K562 (cell line): ENCODE measurements around the gene FGR. TPM values are rescaled to one million over a fixed set of nuclear protein-coding genes. Genes with fewer than 3 reads are reported as not detected.
A peak's percentile ranks its signal among the peaks of the same experiment; 100 is the strongest.

Experiments used
- ELK1 ChIP-seq: sonication (generic); formaldehyde crosslinking; IDR thresholded peaks from 2 replicates; pipeline ENCODE4 v1.8.1; 2022; ENCODE audit warnings: missing genetic modification reagents
- GABPA ChIP-seq: fragments of 200-800 bp; sonication (Bioruptor generic); conservative IDR thresholded peaks from 2 replicates; pipeline ENCODE4 v1.6.1; 2016; ENCODE audit warnings: low read depth, missing genetic modification characterization, missing compliant biosample characterization
- TAL1 ChIP-seq: fragments of 450-650 bp; IDR thresholded peaks from 2 replicates; pipeline ENCODE4 v1.6.1; 2016; ENCODE audit warnings: mild to moderate bottlenecking
- THAP7 ChIP-seq: fragments of 250-450 bp; sonication (Bioruptor Pico); IDR thresholded peaks from 2 replicates; pipeline ENCODE4 v1.5.0; 2021
- ZBTB2 ChIP-seq: fragments of 450-650 bp; IDR thresholded peaks from 2 replicates; pipeline ENCODE4 v1.6.1; 2016; ENCODE audit warnings: antibody characterized with exemption
- ZNF41 ChIP-seq: fragments of 250-450 bp; sonication (Bioruptor Pico); conservative IDR thresholded peaks from 2 replicates; pipeline ENCODE4 v1.4.0; 2020; ENCODE audit warnings: mild to moderate bottlenecking
- ZNF77 ChIP-seq: fragments of 250-450 bp; sonication (Bioruptor Pico); IDR thresholded peaks from 2 replicates; pipeline ENCODE4 v1.5.0; 2020
- polyA plus RNA-seq, 8 experiments: library from polyadenylated mRNA; depleted of rRNA in 4 of 8; stranded (reverse) in 5 of 8; unstranded in 3 of 8; fragments of >200 nt; fragmentation: Nextera tagmentation in 2 of 8; fragmentation: Illumina TruSeq in 1 of 8; extraction: Ambion mirVana in 2 of 8; extraction: Trizol in 1 of 8; gene quantifications; 2 replicates each; pipeline versions ENCODE4 v1.2.1 to v1.2.3, GENCODE V29; 2011 to 2014; ENCODE audit warnings: inconsistent platforms in 1 of 8, missing spikeins in 1 of 8
- total RNA-seq, 7 experiments: library from RNA; depleted of rRNA in 6 of 7; stranded (reverse); fragments of >200 nt in 6 of 7; fragmentation: Illumina TruSeq in 2 of 7; extraction: Trizol in 2 of 7; gene quantifications; 2 replicates each; pipeline versions ENCODE4 v1.2.1 to v1.2.3, GENCODE V29; 2011 to 2021; ENCODE audit warnings: low replicate concordance in 1 of 7
- TF ChIP-seq, protein P1 (sequence below): fragments of 250-450 bp; sonication (Bioruptor Pico); IDR thresholded peaks from 2 replicates; pipeline ENCODE4 v1.5.0; 2021; ENCODE audit warnings: mild to moderate bottlenecking, moderate library complexity

Gene FGR
- total and polyA plus RNA-seq, 9 of the 15 experiments (the other 6 are each of a cell fraction or from before 2014, with no cell fraction given) = 0.04 to 0.11 TPM; not detected in 7

DNA sequence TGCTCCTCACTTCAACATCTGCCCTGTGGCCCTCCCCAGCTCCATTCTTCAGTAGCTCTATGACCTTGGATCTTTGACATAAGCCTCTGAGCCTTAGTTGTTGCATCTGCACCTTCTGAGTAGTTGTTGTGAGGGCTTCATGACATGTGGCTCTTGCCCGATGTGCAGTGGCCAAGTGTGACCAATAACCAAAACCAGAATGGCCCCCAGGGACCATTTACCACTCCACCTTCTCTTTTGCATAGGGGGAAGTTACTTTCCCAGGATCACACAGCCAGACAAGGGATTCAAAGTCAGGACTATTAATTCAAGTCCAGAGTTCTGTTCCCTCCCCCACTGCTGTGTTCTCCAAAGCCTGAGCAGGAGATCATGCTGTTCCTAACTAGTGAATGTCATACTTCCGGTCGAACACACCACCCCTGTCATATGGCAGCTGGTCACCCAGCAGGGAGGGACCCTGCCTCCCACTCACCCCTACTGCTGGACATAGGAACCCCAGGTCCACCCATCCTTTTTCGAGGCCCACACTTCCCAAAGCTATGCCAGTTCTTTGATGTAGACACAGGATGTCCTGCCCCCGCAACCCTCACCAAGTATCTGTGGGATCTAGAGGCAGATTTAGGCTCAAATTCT lies 4.0 kb downstream of the FGR start (continued):
- TF ChIP-seq ELK1 (CRISPR knock-in tag) (no peak), ZNF77 (CRISPR knock-in tag) (no peak), GABPA (peak; percentile 58), TAL1 (no peak), THAP7 (CRISPR knock-in tag) (no peak), ZNF41 (CRISPR knock-in tag) (no peak), ZBTB2 (no peak)
- TF ChIP-seq, protein P1, sequence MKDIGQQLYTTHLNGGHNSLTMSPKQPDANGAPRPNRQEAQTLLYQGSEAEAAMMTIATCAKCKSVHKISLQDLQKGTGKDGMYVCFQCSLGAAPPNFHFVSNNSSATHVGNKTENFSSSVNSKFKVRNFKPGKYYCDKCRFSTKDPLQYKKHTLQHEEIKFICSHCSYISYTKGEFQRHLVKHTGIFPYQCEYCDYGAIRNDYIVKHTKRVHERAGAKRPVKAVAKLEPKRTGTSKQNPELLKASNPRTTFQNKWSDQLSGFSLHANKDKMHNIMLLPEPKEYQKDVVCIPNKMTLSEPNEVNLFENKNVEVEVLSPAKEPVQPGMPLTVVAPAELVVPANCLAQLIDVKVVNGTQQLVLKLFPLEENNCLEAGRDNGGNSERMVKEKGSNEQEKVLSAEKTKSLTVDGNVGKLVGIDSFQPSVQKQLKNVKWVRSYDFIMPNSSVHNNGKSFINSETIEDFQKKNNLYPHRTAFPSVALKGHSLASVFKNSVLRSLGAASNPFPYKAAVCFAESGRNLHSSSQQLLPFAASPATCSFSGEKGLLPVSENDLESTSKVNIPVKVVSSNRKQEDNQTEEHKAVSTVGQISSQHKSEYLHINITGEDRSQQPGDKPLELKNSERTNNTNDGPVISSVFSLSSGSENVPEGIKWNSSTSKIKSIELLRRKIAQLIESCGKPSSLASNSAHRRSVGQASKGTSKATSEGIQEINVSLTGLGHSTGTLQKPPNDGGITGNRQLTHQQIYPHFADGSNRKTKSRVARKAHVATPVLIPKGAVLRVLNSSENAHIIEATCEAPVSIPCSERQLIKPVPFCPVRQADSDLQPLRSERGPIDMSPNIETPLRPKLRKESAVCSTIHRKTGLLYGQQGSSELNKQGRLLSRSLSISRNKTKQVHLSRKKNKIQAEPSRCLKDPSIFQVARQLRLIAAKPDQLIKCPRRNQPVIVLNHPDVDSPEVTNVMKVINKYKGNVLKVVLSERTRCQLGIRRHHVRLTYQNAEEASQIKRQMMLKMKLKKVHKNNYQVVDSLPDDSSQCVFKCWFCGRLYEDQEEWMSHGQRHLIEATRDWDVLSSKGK (CRISPR knock-in tag) = no peak
